AG08395 (cell line): ENCODE data around the gene ANKRD18A.

Experiments
- DNase-seq: peaks from one replicate; pipeline ENCODE4 v3.0.0; 2012; ENCODE audit warnings: mixed read lengths, low spot score

Gene ANKRD18A

DNA sequence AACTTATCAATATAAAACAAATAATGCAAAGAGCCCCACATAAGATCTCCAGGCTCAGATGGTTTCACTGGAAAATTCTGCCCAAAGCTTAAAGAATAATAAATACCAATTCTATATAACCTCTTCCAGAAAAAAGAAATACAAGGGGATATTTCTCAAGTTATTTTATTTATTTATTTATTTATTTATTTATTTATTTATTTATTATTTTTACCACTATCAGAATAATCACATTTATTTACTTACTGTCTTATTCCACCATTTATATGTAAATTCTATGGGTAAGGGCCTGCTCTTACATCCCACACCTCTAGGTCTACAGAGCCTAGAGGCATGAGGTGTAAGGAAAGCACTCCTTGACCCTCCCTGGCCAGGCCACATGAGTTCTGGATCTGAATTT lies 91.1 kb downstream of the ANKRD18A start:
- DNase-seq, result no peak

DNA sequence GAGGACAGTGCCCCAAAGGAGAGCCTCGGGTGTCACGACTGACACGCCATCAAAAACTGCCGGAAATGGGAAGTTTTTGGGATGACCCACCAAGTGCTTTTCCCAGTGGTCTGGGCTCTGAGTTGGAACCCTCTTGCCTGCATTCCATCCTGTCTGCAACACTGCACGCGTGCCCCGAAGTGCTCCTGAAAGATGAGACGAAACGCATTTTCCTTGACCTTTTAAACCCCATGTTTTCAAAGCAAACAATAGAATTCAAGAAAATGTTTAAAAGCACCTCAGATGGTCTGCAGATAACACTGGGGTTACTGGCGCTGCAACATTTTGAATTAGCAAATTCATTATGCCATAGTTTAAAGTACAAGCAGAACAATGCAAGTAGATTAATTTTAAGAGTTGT lies 92.9 kb downstream of the ANKRD18A start:
- DNase-seq, result no peak

DNA sequence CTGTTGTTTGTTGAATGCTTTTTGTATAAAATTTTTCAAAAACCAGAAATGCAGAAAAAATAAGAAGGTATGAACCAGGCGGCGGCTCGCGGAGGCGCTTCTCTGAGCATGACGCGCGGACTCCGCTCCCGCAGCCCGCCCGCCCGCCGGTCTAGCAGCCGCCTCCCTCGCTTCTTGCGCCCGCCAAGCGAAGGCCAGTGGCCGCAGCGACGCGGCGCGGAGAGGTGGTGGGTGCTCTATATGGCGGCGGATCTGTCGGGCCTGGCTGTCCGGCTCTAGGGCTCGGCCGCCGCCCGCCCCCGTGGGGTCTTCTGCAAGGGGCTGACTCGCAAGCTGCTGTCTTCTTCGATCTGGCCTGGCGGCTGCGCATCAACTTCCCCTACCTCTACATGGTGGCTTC lies 93.8 kb downstream of the ANKRD18A start:
- no peak for DNase-seq

DNA sequence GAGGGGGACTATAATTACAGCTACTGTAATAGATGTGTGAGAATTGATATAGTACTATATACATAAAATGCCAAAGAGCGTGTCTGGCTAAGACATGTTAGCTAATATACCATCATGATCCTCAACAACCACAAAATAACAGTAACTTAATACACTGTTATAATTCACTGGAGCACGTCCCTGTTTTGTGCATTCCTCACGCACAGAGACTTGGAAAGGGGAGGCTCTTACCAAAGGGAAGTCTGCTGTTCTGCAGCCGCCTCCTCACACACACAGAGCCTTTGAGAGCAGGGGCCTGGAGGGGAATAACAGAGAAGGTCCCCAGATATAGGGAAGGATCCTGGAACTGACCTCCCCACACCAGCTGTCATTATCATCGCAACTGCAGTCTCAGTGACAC lies 97.3 kb downstream of the ANKRD18A start:
- no peak for DNase-seq

DNA sequence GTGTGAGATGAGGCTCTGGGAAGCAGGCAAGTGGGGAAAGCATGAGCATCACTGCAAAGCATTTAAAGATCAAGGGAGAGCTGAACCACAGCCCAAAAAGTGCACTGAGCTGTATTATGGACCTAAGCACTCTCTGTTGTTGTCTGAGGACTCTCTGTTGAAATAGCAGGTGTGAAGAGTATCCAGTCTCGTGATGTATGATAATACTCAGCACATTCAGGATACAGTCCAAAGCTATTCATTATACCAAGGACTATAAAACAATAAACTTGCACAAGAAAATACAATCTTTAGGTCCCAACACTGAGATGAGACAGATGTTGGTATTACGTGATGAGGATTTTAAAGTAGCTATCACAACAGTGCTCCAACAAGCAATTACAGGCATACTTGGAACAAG lies 98.6 kb downstream of the ANKRD18A start:
- DNase-seq, result no peak
